Measurements from ENCODE around the gene CYB561.

DNA sequence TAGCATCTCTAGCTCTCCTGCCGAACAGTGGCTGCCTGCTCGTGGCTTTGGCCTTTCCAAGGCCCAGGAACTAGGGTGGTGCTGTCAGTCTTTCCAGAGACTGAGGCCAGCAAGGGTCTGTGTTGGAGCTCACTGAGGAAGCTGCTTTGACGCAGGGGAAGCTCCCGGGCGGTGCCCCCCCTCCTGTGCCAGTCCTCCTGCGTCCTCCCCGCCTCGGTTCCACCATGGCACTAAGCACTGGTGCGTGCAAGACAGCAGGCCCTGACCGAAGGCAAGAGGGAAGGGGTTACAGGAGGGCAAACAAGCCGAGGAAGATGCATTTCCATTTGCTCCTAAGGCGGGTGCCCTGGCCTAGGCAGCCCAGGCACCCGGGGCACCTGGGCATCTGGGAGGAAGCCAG is 4.5 kb downstream of the CYB561 start:
- TF ChIP-seq, protein P1, sequence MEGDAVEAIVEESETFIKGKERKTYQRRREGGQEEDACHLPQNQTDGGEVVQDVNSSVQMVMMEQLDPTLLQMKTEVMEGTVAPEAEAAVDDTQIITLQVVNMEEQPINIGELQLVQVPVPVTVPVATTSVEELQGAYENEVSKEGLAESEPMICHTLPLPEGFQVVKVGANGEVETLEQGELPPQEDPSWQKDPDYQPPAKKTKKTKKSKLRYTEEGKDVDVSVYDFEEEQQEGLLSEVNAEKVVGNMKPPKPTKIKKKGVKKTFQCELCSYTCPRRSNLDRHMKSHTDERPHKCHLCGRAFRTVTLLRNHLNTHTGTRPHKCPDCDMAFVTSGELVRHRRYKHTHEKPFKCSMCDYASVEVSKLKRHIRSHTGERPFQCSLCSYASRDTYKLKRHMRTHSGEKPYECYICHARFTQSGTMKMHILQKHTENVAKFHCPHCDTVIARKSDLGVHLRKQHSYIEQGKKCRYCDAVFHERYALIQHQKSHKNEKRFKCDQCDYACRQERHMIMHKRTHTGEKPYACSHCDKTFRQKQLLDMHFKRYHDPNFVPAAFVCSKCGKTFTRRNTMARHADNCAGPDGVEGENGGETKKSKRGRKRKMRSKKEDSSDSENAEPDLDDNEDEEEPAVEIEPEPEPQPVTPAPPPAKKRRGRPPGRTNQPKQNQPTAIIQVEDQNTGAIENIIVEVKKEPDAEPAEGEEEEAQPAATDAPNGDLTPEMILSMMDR (IDR thresholded peaks at IDR 0.05) = no peak
- TF ChIP-seq POLR2A (IDR thresholded peaks at IDR 0.05) = no peak

Data from right lobe of liver (tissue), 4 donors.